H9 (cell line): ENCODE data around the gene MBTPS1. TPM values are rescaled to one million over a fixed set of nuclear protein-coding genes. Genes with fewer than 3 reads are reported as not detected.
"Not testable (repeated sequence)": the region's sequence is repeated elsewhere in the genome, so short reads cannot be mapped to it uniquely, and the experiment has no call there.

Experiments used
- DNase-seq: peaks from one replicate; pipeline ENCODE4 v3.0.0-alpha.2; 2017
- H2AFZ ChIP-seq: one replicate; pipeline ENCODE4 v1.6.1; 2013; ENCODE audit warnings: mild to moderate bottlenecking, low read length, control low read depth, moderate library complexity
- H2AK5ac ChIP-seq: 2 replicates; pipeline ENCODE4 v1.6.1; 2013; ENCODE audit warnings: low read length, control low read depth, mixed read lengths; ENCODE audit not compliant: insufficient read length
- H2BK120ac ChIP-seq: one replicate; pipeline ENCODE4 v1.6.1; 2013; ENCODE audit warnings: low read depth, mild to moderate bottlenecking, low read length, control low read depth, inconsistent platforms; ENCODE audit not compliant: poor library complexity, severe bottlenecking
- H2BK12ac ChIP-seq: 2 replicates; pipeline ENCODE4 v1.6.1; 2013; ENCODE audit warnings: low read length, control low read depth, mixed read lengths, low read depth; ENCODE audit not compliant: insufficient read length
- H2BK15ac ChIP-seq: 2 replicates; pipeline ENCODE4 v1.6.1; 2013; ENCODE audit warnings: low read depth, low read length, control low read depth
- H2BK20ac ChIP-seq: one replicate; pipeline ENCODE4 v1.6.1; 2013; ENCODE audit warnings: low read depth, mild to moderate bottlenecking, low read length, control low read depth, inconsistent platforms; ENCODE audit not compliant: poor library complexity, severe bottlenecking
- H2BK5ac ChIP-seq: 2 replicates; pipeline ENCODE4 v1.6.1; 2013; ENCODE audit warnings: low read length, control low read depth, mixed read lengths; ENCODE audit not compliant: insufficient read length
- H3K14ac ChIP-seq: 2 replicates; pipeline ENCODE4 v1.6.1; 2013; ENCODE audit warnings: low read length, control low read depth; ENCODE audit not compliant: insufficient read depth
- H3K18ac ChIP-seq: 2 replicates; pipeline ENCODE4 v1.6.1; 2013; ENCODE audit warnings: low read depth, mild to moderate bottlenecking, mixed read lengths, low read length, control low read depth; ENCODE audit not compliant: insufficient read length
- H3K23ac ChIP-seq: 2 replicates; pipeline ENCODE4 v1.6.1; 2013; ENCODE audit warnings: low read length, control low read depth, mixed read lengths, low read depth; ENCODE audit not compliant: insufficient read length
- H3K23me2 ChIP-seq: 2 replicates; pipeline ENCODE4 v1.6.1; 2013; ENCODE audit warnings: low read depth, mild to moderate bottlenecking, mixed read lengths, low read length, control low read depth; ENCODE audit not compliant: insufficient read length, poor library complexity, severe bottlenecking
- H3K27ac ChIP-seq: 2 replicates; pipeline ENCODE4 v1.5.1; 2013; ENCODE audit warnings: low read length, control low read depth, mixed read lengths, low read depth; ENCODE audit not compliant: insufficient read length
- H3K27me3 ChIP-seq: 2 replicates; pipeline ENCODE4 v1.6.1; 2013; ENCODE audit warnings: low read length, control low read depth, inconsistent platforms; ENCODE audit not compliant: insufficient read depth
- H3K4ac ChIP-seq: 2 replicates; pipeline ENCODE4 v1.6.1; 2013; ENCODE audit warnings: low read depth, mild to moderate bottlenecking, control low read depth, inconsistent platforms, low read length, moderate library complexity
- H3K4me1 ChIP-seq: 2 replicates; pipeline ENCODE4 v1.6.1; 2013; ENCODE audit warnings: low read length, control low read depth, inconsistent platforms; ENCODE audit not compliant: insufficient read depth
- H3K4me2 ChIP-seq: 2 replicates; pipeline ENCODE4 v1.6.1; 2013; ENCODE audit warnings: low read length, control low read depth, mixed read lengths; ENCODE audit not compliant: insufficient read length, insufficient read depth
- H3K56ac ChIP-seq: 2 replicates; pipeline ENCODE4 v1.6.1; 2013; ENCODE audit warnings: low read depth, mild to moderate bottlenecking, mixed read lengths, low read length, control low read depth; ENCODE audit not compliant: insufficient read length
- H3K79me1 ChIP-seq: 2 replicates; pipeline ENCODE4 v1.6.1; 2013; ENCODE audit warnings: low read depth, mild to moderate bottlenecking, moderate library complexity, low read length, control low read depth, inconsistent platforms; ENCODE audit not compliant: insufficient read depth, poor library complexity, severe bottlenecking
- H3K79me2 ChIP-seq: 2 replicates; pipeline ENCODE4 v1.6.1; 2013; ENCODE audit warnings: low read length, control low read depth, inconsistent platforms; ENCODE audit not compliant: insufficient read depth
- H3K9ac ChIP-seq: 2 replicates; pipeline ENCODE4 v1.6.1; 2013; ENCODE audit warnings: low read length, control low read depth, mixed read lengths; ENCODE audit not compliant: insufficient read length; ENCODE audit errors: extremely low read depth
- H3K9me3 ChIP-seq: one replicate; pipeline ENCODE4 v1.6.1; 2013; ENCODE audit warnings: low read depth, low read length, inconsistent platforms; ENCODE audit not compliant: control insufficient read depth
- H3T11ph ChIP-seq: one replicate; pipeline ENCODE4 v1.6.1; 2013; ENCODE audit warnings: mild to moderate bottlenecking, low read length, control low read depth, inconsistent platforms
- H4K20me1 ChIP-seq: one replicate; pipeline ENCODE4 v1.6.1; 2013; ENCODE audit not compliant: control insufficient read depth, insufficient read length, insufficient read depth
- H4K5ac ChIP-seq: 2 replicates; pipeline ENCODE4 v1.6.1; 2013; ENCODE audit warnings: low read depth, mild to moderate bottlenecking, mixed read lengths, low read length, control low read depth; ENCODE audit not compliant: insufficient read length
- H4K8ac ChIP-seq: replicated peaks from 2 replicates; pipeline ENCODE4 v1.6.1; 2013; ENCODE audit warnings: low read length, control low read depth, mixed read lengths, low read depth; ENCODE audit not compliant: insufficient read length
- H4K91ac ChIP-seq: 2 replicates; pipeline ENCODE4 v1.6.1; 2013; ENCODE audit warnings: low read depth, mild to moderate bottlenecking, moderate library complexity, mixed read lengths, low read length, control low read depth; ENCODE audit not compliant: insufficient read length
- H3K27ac Mint-ChIP-seq, 3 experiments: 2 replicates in 2 of 3; 3 replicates in 1 of 3; pipeline ENCODE4 v1.8.0; 2020 to 2021; ENCODE audit warnings: mixed read lengths in 3 of 3, mild to moderate bottlenecking in 1 of 3, moderate library complexity in 1 of 3
- H3K27me3 Mint-ChIP-seq: 2 replicates; pipeline ENCODE4 v1.8.0; 2021; ENCODE audit warnings: low read depth, mild to moderate bottlenecking, moderate library complexity, mixed read lengths
- H3K36me3 Mint-ChIP-seq, 3 experiments: 2 replicates in 2 of 3; 3 replicates in 1 of 3; pipeline ENCODE4 v1.8.0; 2020 to 2021; ENCODE audit warnings: low read depth in 3 of 3, mixed read lengths in 3 of 3; ENCODE audit not compliant: insufficient read depth in 1 of 3
- H3K4me1 Mint-ChIP-seq, 2 experiments: 2 replicates each; pipeline ENCODE4 v1.8.0; 2020; ENCODE audit warnings: mixed read lengths in 2 of 2
- H3K4me3 Mint-ChIP-seq, 2 experiments: 2 replicates in 1 of 2; 3 replicates in 1 of 2; pipeline ENCODE4 v1.8.0; 2020 to 2021; ENCODE audit warnings: mild to moderate bottlenecking in 2 of 2, mixed read lengths in 2 of 2, moderate library complexity in 1 of 2
- H3K9me3 Mint-ChIP-seq, 2 experiments: 2 replicates in 1 of 2; 3 replicates in 1 of 2; pipeline ENCODE4 v1.8.0; 2020; ENCODE audit warnings: mild to moderate bottlenecking in 2 of 2, mixed read lengths in 2 of 2, moderate library complexity in 1 of 2
- WGBS: extraction: QIAGEN DNeasy Blood & Tissue Kit; methylation state at CpG from one replicate; pipeline ENCODE4 v1.1.7; 2013; ENCODE audit warnings: missing lambda C conversion rate, low lambda C conversion rate, mixed read lengths; ENCODE audit not compliant: insufficient read length; ENCODE audit errors: extremely low coverage; 5-methylcytosine and 5-hydroxymethylcytosine counted together
- total RNA-seq: library from RNA; stranded (reverse); gene quantifications from 2 replicates; pipeline ENCODE4 v1.2.1, GENCODE V29; 2021
- TF ChIP-seq, protein P1 (sequence below): fragments of 200-600 bp; sonication (generic); conservative IDR thresholded peaks from 3 replicates; pipeline ENCODE4 v1.8.0; 2021; ENCODE audit warnings: antibody characterized with exemption, mild to moderate bottlenecking

Gene MBTPS1
- total RNA-seq, 1 experiment from 2014 or later, result 48.7 TPM

DNA sequence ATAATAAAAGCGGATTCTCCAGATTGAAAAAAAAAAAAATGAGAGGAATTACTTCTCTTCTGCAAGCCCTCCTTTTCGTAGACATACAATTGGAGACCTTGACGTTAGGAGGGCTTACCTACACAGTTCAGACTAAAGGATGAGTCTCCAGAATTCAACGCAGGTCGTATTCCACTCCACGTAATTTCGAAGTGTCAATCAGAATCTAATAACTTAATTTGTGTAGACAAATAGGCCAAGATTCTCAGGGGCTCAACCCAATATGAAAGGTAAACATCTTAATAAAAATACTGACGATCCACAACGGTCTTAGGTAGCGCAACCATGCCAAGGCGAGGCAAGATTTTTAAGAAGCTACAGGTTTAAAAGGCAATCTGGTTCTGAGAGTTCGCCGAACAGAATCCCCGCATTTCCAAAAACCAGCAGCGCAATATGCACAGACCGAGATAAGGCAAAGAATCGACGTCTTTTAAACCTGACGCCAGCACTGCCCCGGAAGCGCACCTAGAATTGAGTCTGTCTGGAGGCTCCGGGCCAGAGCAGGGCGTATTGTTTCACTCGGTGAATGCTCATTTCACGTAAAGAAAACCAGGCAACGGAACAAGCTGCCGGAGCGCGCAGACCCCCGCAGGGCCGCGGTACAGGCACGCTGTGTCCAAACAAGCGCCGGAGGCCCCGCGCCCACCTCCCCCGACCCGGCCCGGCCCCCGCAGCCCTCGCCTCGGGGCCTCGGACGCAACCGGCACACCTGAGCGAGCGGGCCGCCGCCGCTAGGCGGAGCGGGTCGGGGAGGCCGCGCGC lies 623 bp downstream of the MBTPS1 start:
- no peak overlapping the region for H2BK120ac ChIP-seq
- H3K27me3 ChIP-seq, result no peaks in the 10 kb centered on the region
- Mint-ChIP-seq H3K27ac (peak overlapping the region; percentile 96 to 98 (median 98)), H3K4me3 (peak overlapping the region; percentile 90 to 95), H3K27me3 (no peaks in the 10 kb centered on the region), H3K36me3 (no peaks in the 10 kb centered on the region), H3K4me1 (peaks cover 11 to 17% of the 10 kb centered on the region in 2 experiments), H3K9me3 (no peaks in the 10 kb centered on the region)
- H2BK5ac ChIP-seq, result no peak overlapping the region
- TF ChIP-seq, protein P1, sequence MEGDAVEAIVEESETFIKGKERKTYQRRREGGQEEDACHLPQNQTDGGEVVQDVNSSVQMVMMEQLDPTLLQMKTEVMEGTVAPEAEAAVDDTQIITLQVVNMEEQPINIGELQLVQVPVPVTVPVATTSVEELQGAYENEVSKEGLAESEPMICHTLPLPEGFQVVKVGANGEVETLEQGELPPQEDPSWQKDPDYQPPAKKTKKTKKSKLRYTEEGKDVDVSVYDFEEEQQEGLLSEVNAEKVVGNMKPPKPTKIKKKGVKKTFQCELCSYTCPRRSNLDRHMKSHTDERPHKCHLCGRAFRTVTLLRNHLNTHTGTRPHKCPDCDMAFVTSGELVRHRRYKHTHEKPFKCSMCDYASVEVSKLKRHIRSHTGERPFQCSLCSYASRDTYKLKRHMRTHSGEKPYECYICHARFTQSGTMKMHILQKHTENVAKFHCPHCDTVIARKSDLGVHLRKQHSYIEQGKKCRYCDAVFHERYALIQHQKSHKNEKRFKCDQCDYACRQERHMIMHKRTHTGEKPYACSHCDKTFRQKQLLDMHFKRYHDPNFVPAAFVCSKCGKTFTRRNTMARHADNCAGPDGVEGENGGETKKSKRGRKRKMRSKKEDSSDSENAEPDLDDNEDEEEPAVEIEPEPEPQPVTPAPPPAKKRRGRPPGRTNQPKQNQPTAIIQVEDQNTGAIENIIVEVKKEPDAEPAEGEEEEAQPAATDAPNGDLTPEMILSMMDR, result peak; percentile 61
- H3K79me1 ChIP-seq, result no peaks in the 10 kb centered on the region
- H3K4me1 ChIP-seq, result no peaks in the 10 kb centered on the region; the same call in 1 of the 2 replicates
- no peaks in the 10 kb centered on the region for H3K9me3 ChIP-seq
- peak overlapping the region; percentile 45; the same call in 1 of the 2 replicates for H3K14ac ChIP-seq
- peaks cover 12% of the 10 kb centered on the region; the same call in 1 of the 2 replicates for H3K79me2 ChIP-seq
- no peak overlapping the region for H2BK15ac ChIP-seq
- H3K4me2 ChIP-seq, result peak overlapping the region; percentile 70
- no peak overlapping the region for H4K5ac ChIP-seq
- H3K9ac ChIP-seq, result peak overlapping the region; percentile 89
- H4K91ac ChIP-seq, result no peak overlapping the region
- H2BK12ac ChIP-seq, result no peak overlapping the region
- H3K23me2 ChIP-seq, result peaks cover 10% of the 10 kb centered on the region
- H3K18ac ChIP-seq, result peak overlapping the region; percentile 27
- no peak for DNase-seq
- peak overlapping the region; percentile 56 for H3K27ac ChIP-seq
- no peak overlapping the region for H3K56ac ChIP-seq
- no peak overlapping the region for H4K8ac ChIP-seq
- H3T11ph ChIP-seq, result no peak overlapping the region
- no peak overlapping the region for H2AFZ ChIP-seq
- no CpG with 5 or more reads among the region's 57 CpGs for WGBS
- no peak overlapping the region for H2AK5ac ChIP-seq
- no peak overlapping the region for H3K4ac ChIP-seq
- no peaks in the 10 kb centered on the region for H4K20me1 ChIP-seq
- no peak overlapping the region for H3K23ac ChIP-seq
- H2BK20ac ChIP-seq, result no peak overlapping the region

DNA sequence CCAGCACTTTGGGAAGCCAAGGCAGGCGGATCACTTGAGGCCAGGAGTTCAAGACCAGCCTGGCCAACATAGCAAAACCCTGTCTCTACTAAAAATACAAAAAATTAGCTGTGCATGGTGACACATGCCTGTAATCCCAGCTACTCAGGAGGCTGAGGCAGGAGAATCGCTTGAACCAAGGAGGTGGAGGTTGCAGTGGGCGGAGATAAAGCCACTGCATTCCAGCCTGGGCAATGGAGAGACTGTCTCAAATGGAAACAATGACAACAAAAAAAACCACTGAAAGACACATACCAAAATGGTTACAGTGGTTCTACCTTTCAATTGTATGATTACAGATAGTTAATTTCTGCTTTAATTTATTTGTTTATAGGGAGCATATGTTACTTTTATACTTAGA lies 4.8 kb downstream of the MBTPS1 start:
- not testable (repeated sequence) for H3K4ac ChIP-seq, H2BK15ac ChIP-seq, H4K8ac ChIP-seq, H3K27ac ChIP-seq, H3K9me3 ChIP-seq, H2BK120ac ChIP-seq, H3K27me3 Mint-ChIP-seq, H3K9me3 Mint-ChIP-seq, H2BK5ac ChIP-seq, H2AFZ ChIP-seq, H3K36me3 Mint-ChIP-seq, H3K4me3 Mint-ChIP-seq, H4K20me1 ChIP-seq, H3K79me1 ChIP-seq, H3K27me3 ChIP-seq, H3K14ac ChIP-seq, H4K5ac ChIP-seq, H3K9ac ChIP-seq, H3K27ac Mint-ChIP-seq, H2BK20ac ChIP-seq, H3K23me2 ChIP-seq, H2BK12ac ChIP-seq, H3K23ac ChIP-seq, H3K4me1 ChIP-seq, H3K4me2 ChIP-seq, H4K91ac ChIP-seq, H3K18ac ChIP-seq, H3T11ph ChIP-seq, DNase-seq, H2AK5ac ChIP-seq, H3K56ac ChIP-seq
- H3K4me1 Mint-ChIP-seq, result peaks cover 13 to 19% of the 10 kb centered on the region in 2 experiments
- no CpG with 5 or more reads among the region's 3 CpGs for WGBS
- H3K79me2 ChIP-seq, result peaks cover 23% of the 10 kb centered on the region; the same call in 1 of the 2 replicates
